K562 (cell line): ENCODE data around the gene PIK3CB. TPM values are rescaled to one million over a fixed set of nuclear protein-coding genes. Genes with fewer than 3 reads are reported as not detected.

ENCODE experiments used
- ATAC-seq: fragments of 200-7000 bp; cut with Tn5 transposase; 3 replicates; pipeline ENCODE4 v1.9.1; 2020; ENCODE audit warnings: moderate library complexity
- BruUV-seq: library from RNA; stranded (reverse); fragments of 400-500 nt; replicated peaks from 2 replicates; lab custom pipeline; 2021; lab: Mats Ljungman, UMichigan
- CTCF ChIA-PET: fragments of 300-600 bp; formaldehyde crosslinking; extraction: SDS; loops from one replicate; lab custom pipeline; 2021; ENCODE audit warnings: low intra/inter-chr PET ratio; lab: Yijun Ruan, JAX
- POLR2A ChIA-PET: fragments of 300-600, 350-650 bp; sonication (Branson Sonifier 250); formaldehyde crosslinking; extraction: SDS; loops from one replicate; lab custom pipeline; 2021; ENCODE audit warnings: antibody characterized with exemption, inconsistent platforms; lab: Yijun Ruan, JAX
- DNase-seq, 4 experiments: peaks; one replicate each; pipeline versions ENCODE4 v3.0.0 to v3.0.0-alpha.2; 2011 to 2018; ENCODE audit warnings: low spot score in 3 of 4, mixed read lengths in 3 of 4; ENCODE audit errors: extremely low read depth in 1 of 4
- FAIRE-seq: peaks from 2 replicates; lab custom pipeline; 2011; peaks lifted over from hg19 to GRCh38; lab: Jason Lieb, UNC
- H2AFZ ChIP-seq: 2 replicates; pipeline ENCODE4 v1.6.0; 2011; ENCODE audit warnings: low read depth, low read length, control low read depth, inconsistent platforms
- H3K27ac ChIP-seq: fragments of 200-600 bp; 3 replicates; pipeline ENCODE4 v1.8.0; 2011; ENCODE audit warnings: low read depth, mild to moderate bottlenecking, control low read depth, inconsistent platforms, low read length, moderate library complexity, mixed read lengths; ENCODE audit errors: extremely low read depth
- H3K27me3 ChIP-seq, 2 experiments: fragments of 300-600 bp in 1 of 2; 2 replicates in 1 of 2; 3 replicates in 1 of 2; pipeline versions ENCODE4 v1.6.0 to v1.8.0; 2011; ENCODE audit warnings: inconsistent platforms in 2 of 2, low read length in 2 of 2, mild to moderate bottlenecking in 1 of 2, mixed read lengths in 1 of 2, moderate library complexity in 1 of 2; ENCODE audit not compliant: control insufficient read depth in 2 of 2, insufficient read depth in 2 of 2
- H3K36me3 ChIP-seq: fragments of 300-600 bp; 3 replicates; pipeline ENCODE4 v1.8.0; 2011; ENCODE audit warnings: mild to moderate bottlenecking, low read length, inconsistent platforms; ENCODE audit not compliant: control insufficient read depth, insufficient read depth
- H3K4me1 ChIP-seq, 2 experiments: fragments of 200-600 bp in 1 of 2; replicated peaks in 1 of 2; 2 replicates in 1 of 2; 3 replicates in 1 of 2; pipeline versions ENCODE4 v1.5.1 to v1.8.0; 2011; ENCODE audit warnings: inconsistent platforms in 2 of 2, low read length in 2 of 2, mild to moderate bottlenecking in 1 of 2, mixed read lengths in 1 of 2, moderate library complexity in 1 of 2; ENCODE audit not compliant: control insufficient read depth in 2 of 2, insufficient read depth in 2 of 2
- H3K4me2 ChIP-seq: 2 replicates; pipeline ENCODE4 v1.6.1; 2011; ENCODE audit warnings: low read length, control low read depth, inconsistent platforms, mixed read lengths; ENCODE audit not compliant: insufficient read depth
- H3K4me3 ChIP-seq: fragments of 200-600 bp; sonication (generic), shearing (Covaris generic); 2 replicates; pipeline ENCODE4 v1.5.1; 2016; ENCODE audit warnings: control low read depth, inconsistent platforms
- H3K79me2 ChIP-seq: fragments of 200-600 bp; 3 replicates; pipeline ENCODE4 v1.8.0; 2011; ENCODE audit warnings: low read length, inconsistent platforms; ENCODE audit not compliant: control insufficient read depth, insufficient read depth
- H3K9ac ChIP-seq, 2 experiments: 2 replicates each; pipeline versions ENCODE4 v1.6.0 to v1.6.1; 2011; ENCODE audit warnings: low read depth in 2 of 2, low read length in 2 of 2, control low read depth in 1 of 2, inconsistent platforms in 1 of 2, mild to moderate bottlenecking in 1 of 2, mixed read lengths in 1 of 2; ENCODE audit not compliant: insufficient read depth in 1 of 2
- H3K9me1 ChIP-seq: one replicate; pipeline ENCODE4 v1.6.0; 2011; ENCODE audit warnings: inconsistent platforms, mild to moderate bottlenecking, low read length, moderate library complexity; ENCODE audit not compliant: control insufficient read depth, insufficient read depth
- H3K9me3 ChIP-seq: replicated peaks from 2 replicates; pipeline ENCODE4 v1.5.1; 2011; ENCODE audit warnings: low read depth, low read length, inconsistent platforms; ENCODE audit not compliant: control insufficient read depth, insufficient read depth
- H4K20me1 ChIP-seq: replicated peaks from 2 replicates; pipeline ENCODE4 v1.6.1; 2011; ENCODE audit warnings: low read length, inconsistent platforms, mixed read lengths; ENCODE audit not compliant: control insufficient read depth, insufficient read depth
- CBX3 ChIP-seq, 2 experiments: IDR thresholded peaks; 1 replicate in 1 of 2; 2 replicates in 1 of 2; pipeline ENCODE4 v1.6.1; 2012; ENCODE audit warnings: inconsistent platforms in 2 of 2, low read length in 2 of 2, borderline replicate concordance in 1 of 2, control low read depth in 1 of 2
- FOSL1 ChIP-seq: fragments of 200-800 bp; sonication (Bioruptor generic); conservative IDR thresholded peaks from 2 replicates; pipeline ENCODE4 v1.6.1; 2016; ENCODE audit warnings: missing genetic modification characterization, missing compliant biosample characterization
- OTX1 ChIP-seq: fragments of 450-650 bp; formaldehyde crosslinking; IDR thresholded peaks from 2 replicates; pipeline ENCODE4 v1.4.0; 2022; ENCODE audit warnings: mild to moderate bottlenecking
- POLR2B ChIP-seq: fragments of 450-650 bp; IDR thresholded peaks from 2 replicates; pipeline ENCODE4 v1.6.1; 2018; ENCODE audit warnings: low read depth; ENCODE audit not compliant: partially characterized antibody
- POLR3G ChIP-seq: IDR thresholded peaks from 2 replicates; pipeline ENCODE4 v1.6.1; 2011; ENCODE audit not compliant: insufficient read length, insufficient replicate concordance; ENCODE audit errors: extremely low read depth
- PYGO2 ChIP-seq: fragments of 450-650 bp; IDR thresholded peaks from 2 replicates; pipeline ENCODE4 v1.6.1; 2016; ENCODE audit warnings: mild to moderate bottlenecking, missing genetic modification characterization, moderate library complexity, missing compliant biosample characterization
- RBM22 ChIP-seq: fragments of 200-400 bp; formaldehyde crosslinking; IDR thresholded peaks from 2 replicates; pipeline ENCODE4 v1.6.1; 2018; ENCODE audit warnings: low read length, low read depth; ENCODE audit not compliant: poor library complexity, severe bottlenecking
- SETDB1 ChIP-seq: IDR thresholded peaks from one replicate; pipeline ENCODE4 v1.6.1; 2012; ENCODE audit warnings: low read length, control low read depth, inconsistent platforms
- TFE3 ChIP-seq: fragments of 450-650 bp; formaldehyde crosslinking; IDR thresholded peaks from 2 replicates; pipeline ENCODE4 v1.4.0; 2020; ENCODE audit warnings: mild to moderate bottlenecking, mixed read lengths
- ZNF41 ChIP-seq: fragments of 250-450 bp; sonication (Bioruptor Pico); conservative IDR thresholded peaks from 2 replicates; pipeline ENCODE4 v1.4.0; 2020; ENCODE audit warnings: mild to moderate bottlenecking
- ZNF436 ChIP-seq: fragments of 250-450, 450-650 bp; sonication (Bioruptor Pico); formaldehyde crosslinking; IDR thresholded peaks from 2 replicates; pipeline ENCODE4 v1.7.0; 2020; ENCODE audit warnings: mild to moderate bottlenecking
- WGBS: fragments of 100-300 bp; shearing (Covaris generic); methylation state at CpG from one replicate; pipeline ENCODE4 v1.1.6; 2016; ENCODE audit warnings: low coverage, mixed read lengths; ENCODE audit not compliant: insufficient coverage; ENCODE audit errors: missing lambda C conversion rate; 5-methylcytosine and 5-hydroxymethylcytosine counted together
- in situ Hi-C: fragments of 300-500 bp; cut with MboI; formaldehyde crosslinking; loops from 4 replicates; pipeline ENCODE4 v1.15.0; 2018; ENCODE audit warnings: inconsistent platforms, mixed read lengths
- intact Hi-C: fragments of 100-400 bp; cut with micrococcal nuclease; formaldehyde crosslinking; loops from 2 replicates; pipeline ENCODE4 v1.14.2; 2022
- polyA plus RNA-seq, 8 experiments: library from polyadenylated mRNA; depleted of rRNA in 4 of 8; stranded (reverse) in 5 of 8; unstranded in 3 of 8; fragments of >200 nt; fragmentation: Nextera tagmentation in 2 of 8; fragmentation: Illumina TruSeq in 1 of 8; extraction: Ambion mirVana in 2 of 8; extraction: Trizol in 1 of 8; gene quantifications; 2 replicates each; pipeline versions ENCODE4 v1.2.1 to v1.2.3, GENCODE V29; 2011 to 2014; ENCODE audit warnings: inconsistent platforms in 1 of 8, missing spikeins in 1 of 8
- total RNA-seq, 7 experiments: library from RNA; depleted of rRNA in 6 of 7; stranded (reverse); fragments of >200 nt in 6 of 7; fragmentation: Illumina TruSeq in 2 of 7; extraction: Trizol in 2 of 7; gene quantifications; 2 replicates each; pipeline versions ENCODE4 v1.2.1 to v1.2.3, GENCODE V29; 2011 to 2021; ENCODE audit warnings: low replicate concordance in 1 of 7
- TF ChIP-seq, protein P1 (sequence below): conservative IDR thresholded peaks from 2 replicates; pipeline ENCODE4 v1.6.1; 2011; ENCODE audit warnings: low read depth, mild to moderate bottlenecking, low read length; ENCODE audit not compliant: control insufficient read depth
- TF ChIP-seq, protein P2 (sequence below): sonication (generic); formaldehyde crosslinking; IDR thresholded peaks from 2 replicates; pipeline ENCODE4 v1.8.0; 2022; ENCODE audit warnings: mild to moderate bottlenecking, missing genetic modification reagents
- TF ChIP-seq, protein P3 (sequence below), 2 experiments: fragments of 450-650 bp in 1 of 2; sonication (generic) in 1 of 2; formaldehyde crosslinking in 1 of 2; IDR thresholded peaks in 1 of 2; conservative IDR thresholded peaks in 1 of 2; 2 replicates each; pipeline versions ENCODE4 v1.6.1 to v1.8.1; 2016 to 2023; ENCODE audit warnings: mild to moderate bottlenecking in 2 of 2, moderate library complexity in 2 of 2, inconsistent platforms in 1 of 2, missing genetic modification reagents in 1 of 2

The PIK3CB gene
- total and polyA plus RNA-seq, 9 of the 15 experiments (the other 6 are each of a cell fraction or from before 2014, with no cell fraction given), result 15.3 to 62.6 (median 28.3) TPM

GRCh38 chr3:138640537-138640936 is 194.2 kb downstream of the PIK3CB start:
- no peak overlapping the region for H3K9ac ChIP-seq
- DNase-seq (no peak), ATAC-seq (peak; percentile 56), FAIRE-seq (no peak)
- ChIA-PET POLR2A (interaction anchor here (1.0 kb wide), 1 partner anchor 10 kb away, joined by 3 read pairs; no protein-coding TSS in a partner anchor), CTCF (no interaction called here)
- no peaks in the 10 kb centered on the region for H3K9me1 ChIP-seq
- no peaks in the 10 kb centered on the region for H3K4me1 ChIP-seq
- no TSS peak for BruUV-seq
- no peak overlapping the region for H3K4me3 ChIP-seq
- in situ Hi-C loops, result no loop called here
- 25% methylated on average over 4 of the region's 4 CpGs for WGBS
- intact Hi-C loops, result no loop called here
- H2AFZ ChIP-seq, result no peak overlapping the region
- H3K9me3 ChIP-seq, result peaks cover 6% of the 10 kb centered on the region; the same call in 1 of the 2 replicates
- no peaks in the 10 kb centered on the region for H3K36me3 ChIP-seq
- no peak overlapping the region for H3K27ac ChIP-seq
- H3K27me3 ChIP-seq, result no peaks in the 10 kb centered on the region
- no peak overlapping the region for H3K4me2 ChIP-seq
- no peaks in the 10 kb centered on the region for H3K79me2 ChIP-seq
- H4K20me1 ChIP-seq, result no peaks in the 10 kb centered on the region
- TF ChIP-seq ZNF436, result no peak
- TF ChIP-seq OTX1 (CRISPR knock-in tag), result no peak
- TF ChIP-seq SETDB1, result no peak
- 0 out of 2 replicates have a peak, but pooled peaks have one; percentile 28 for TF ChIP-seq PYGO2
- TF ChIP-seq POLR2B, result peak; percentile 16
- TF ChIP-seq, protein P1, sequence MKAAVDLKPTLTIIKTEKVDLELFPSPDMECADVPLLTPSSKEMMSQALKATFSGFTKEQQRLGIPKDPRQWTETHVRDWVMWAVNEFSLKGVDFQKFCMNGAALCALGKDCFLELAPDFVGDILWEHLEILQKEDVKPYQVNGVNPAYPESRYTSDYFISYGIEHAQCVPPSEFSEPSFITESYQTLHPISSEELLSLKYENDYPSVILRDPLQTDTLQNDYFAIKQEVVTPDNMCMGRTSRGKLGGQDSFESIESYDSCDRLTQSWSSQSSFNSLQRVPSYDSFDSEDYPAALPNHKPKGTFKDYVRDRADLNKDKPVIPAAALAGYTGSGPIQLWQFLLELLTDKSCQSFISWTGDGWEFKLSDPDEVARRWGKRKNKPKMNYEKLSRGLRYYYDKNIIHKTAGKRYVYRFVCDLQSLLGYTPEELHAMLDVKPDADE, result no peak
- no peak for TF ChIP-seq POLR3G
- TF ChIP-seq, protein P2, sequence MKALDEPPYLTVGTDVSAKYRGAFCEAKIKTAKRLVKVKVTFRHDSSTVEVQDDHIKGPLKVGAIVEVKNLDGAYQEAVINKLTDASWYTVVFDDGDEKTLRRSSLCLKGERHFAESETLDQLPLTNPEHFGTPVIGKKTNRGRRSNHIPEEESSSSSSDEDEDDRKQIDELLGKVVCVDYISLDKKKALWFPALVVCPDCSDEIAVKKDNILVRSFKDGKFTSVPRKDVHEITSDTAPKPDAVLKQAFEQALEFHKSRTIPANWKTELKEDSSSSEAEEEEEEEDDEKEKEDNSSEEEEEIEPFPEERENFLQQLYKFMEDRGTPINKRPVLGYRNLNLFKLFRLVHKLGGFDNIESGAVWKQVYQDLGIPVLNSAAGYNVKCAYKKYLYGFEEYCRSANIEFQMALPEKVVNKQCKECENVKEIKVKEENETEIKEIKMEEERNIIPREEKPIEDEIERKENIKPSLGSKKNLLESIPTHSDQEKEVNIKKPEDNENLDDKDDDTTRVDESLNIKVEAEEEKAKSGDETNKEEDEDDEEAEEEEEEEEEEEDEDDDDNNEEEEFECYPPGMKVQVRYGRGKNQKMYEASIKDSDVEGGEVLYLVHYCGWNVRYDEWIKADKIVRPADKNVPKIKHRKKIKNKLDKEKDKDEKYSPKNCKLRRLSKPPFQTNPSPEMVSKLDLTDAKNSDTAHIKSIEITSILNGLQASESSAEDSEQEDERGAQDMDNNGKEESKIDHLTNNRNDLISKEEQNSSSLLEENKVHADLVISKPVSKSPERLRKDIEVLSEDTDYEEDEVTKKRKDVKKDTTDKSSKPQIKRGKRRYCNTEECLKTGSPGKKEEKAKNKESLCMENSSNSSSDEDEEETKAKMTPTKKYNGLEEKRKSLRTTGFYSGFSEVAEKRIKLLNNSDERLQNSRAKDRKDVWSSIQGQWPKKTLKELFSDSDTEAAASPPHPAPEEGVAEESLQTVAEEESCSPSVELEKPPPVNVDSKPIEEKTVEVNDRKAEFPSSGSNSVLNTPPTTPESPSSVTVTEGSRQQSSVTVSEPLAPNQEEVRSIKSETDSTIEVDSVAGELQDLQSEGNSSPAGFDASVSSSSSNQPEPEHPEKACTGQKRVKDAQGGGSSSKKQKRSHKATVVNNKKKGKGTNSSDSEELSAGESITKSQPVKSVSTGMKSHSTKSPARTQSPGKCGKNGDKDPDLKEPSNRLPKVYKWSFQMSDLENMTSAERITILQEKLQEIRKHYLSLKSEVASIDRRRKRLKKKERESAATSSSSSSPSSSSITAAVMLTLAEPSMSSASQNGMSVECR (CRISPR knock-in tag), result no peak
- TF ChIP-seq TFE3 (CRISPR knock-in tag), result no peak
- no peak for TF ChIP-seq ZNF41 (CRISPR knock-in tag)
- peak; percentile 52 for TF ChIP-seq RBM22
- no peak for TF ChIP-seq CBX3 (IDR thresholded peaks at IDR 0.05; ENCODE audit: borderline replicate concordance in 1 of 2, low read length in 2 of 2)
- TF ChIP-seq FOSL1 (tag), result peak; percentile 44; the same call in 1 of the 2 replicates
- TF ChIP-seq, protein P3, sequence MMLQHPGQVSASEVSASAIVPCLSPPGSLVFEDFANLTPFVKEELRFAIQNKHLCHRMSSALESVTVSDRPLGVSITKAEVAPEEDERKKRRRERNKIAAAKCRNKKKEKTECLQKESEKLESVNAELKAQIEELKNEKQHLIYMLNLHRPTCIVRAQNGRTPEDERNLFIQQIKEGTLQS (IDR thresholded peaks at IDR 0.05), result 0 out of 2 replicates have a peak, but pooled peaks have one; percentile 16
- TF ChIP-seq, protein P3 (CRISPR knock-in tag; conservative IDR thresholded peaks at IDR 0.05), result no peak
